ENCODE data around the gene INHBE. TPM values are rescaled to one million over a fixed set of nuclear protein-coding genes. Genes with fewer than 3 reads are reported as not detected.
A peak's percentile ranks its signal among the peaks of the same experiment; 100 is the strongest.
"Not testable (repeated sequence)": the region's sequence is repeated elsewhere in the genome, so short reads cannot be mapped to it uniquely, and the experiment has no call there.

Gene INHBE
- total RNA-seq, 1 donor from 2014 or later = 8.4 TPM

DNA sequence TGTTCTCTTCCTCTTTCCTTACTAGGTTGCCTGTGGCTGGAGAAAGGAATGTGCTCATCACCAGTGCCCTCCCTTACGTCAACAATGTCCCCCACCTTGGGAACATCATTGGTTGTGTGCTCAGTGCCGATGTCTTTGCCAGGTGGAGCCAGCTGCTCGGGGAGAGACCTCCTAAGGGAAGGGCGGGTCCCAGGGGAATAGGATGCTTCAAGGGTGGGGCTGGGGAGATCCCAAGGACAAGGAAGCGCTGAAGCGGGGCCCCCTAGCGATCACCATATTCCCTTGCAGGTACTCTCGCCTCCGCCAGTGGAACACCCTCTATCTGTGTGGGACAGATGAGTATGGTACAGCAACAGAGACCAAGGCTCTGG, 43.0 kb downstream of the INHBE start:
- Mint-ChIP-seq H3K4me3 (ENCODE audit: unreplicated experiment) (no peak overlapping the region), H3K4me1 (ENCODE audit: low read depth) (peaks cover 9% of the 10 kb centered on the region), H3K36me3 (ENCODE audit: low read depth) (peaks cover 46% of the 10 kb centered on the region), H3K27me3 (ENCODE audit: low read depth) (no peaks in the 10 kb centered on the region), H3K9me3 (ENCODE audit: low read depth) (no peaks in the 10 kb centered on the region), H3K27ac (ENCODE audit: unreplicated experiment) (peak overlapping the region; percentile 75)
- peak; percentile 59 for DNase-seq (ENCODE audit: low spot score)
- TF ChIP-seq, protein P1, sequence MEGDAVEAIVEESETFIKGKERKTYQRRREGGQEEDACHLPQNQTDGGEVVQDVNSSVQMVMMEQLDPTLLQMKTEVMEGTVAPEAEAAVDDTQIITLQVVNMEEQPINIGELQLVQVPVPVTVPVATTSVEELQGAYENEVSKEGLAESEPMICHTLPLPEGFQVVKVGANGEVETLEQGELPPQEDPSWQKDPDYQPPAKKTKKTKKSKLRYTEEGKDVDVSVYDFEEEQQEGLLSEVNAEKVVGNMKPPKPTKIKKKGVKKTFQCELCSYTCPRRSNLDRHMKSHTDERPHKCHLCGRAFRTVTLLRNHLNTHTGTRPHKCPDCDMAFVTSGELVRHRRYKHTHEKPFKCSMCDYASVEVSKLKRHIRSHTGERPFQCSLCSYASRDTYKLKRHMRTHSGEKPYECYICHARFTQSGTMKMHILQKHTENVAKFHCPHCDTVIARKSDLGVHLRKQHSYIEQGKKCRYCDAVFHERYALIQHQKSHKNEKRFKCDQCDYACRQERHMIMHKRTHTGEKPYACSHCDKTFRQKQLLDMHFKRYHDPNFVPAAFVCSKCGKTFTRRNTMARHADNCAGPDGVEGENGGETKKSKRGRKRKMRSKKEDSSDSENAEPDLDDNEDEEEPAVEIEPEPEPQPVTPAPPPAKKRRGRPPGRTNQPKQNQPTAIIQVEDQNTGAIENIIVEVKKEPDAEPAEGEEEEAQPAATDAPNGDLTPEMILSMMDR (IDR thresholded peaks at IDR 0.05) = no peak

DNA sequence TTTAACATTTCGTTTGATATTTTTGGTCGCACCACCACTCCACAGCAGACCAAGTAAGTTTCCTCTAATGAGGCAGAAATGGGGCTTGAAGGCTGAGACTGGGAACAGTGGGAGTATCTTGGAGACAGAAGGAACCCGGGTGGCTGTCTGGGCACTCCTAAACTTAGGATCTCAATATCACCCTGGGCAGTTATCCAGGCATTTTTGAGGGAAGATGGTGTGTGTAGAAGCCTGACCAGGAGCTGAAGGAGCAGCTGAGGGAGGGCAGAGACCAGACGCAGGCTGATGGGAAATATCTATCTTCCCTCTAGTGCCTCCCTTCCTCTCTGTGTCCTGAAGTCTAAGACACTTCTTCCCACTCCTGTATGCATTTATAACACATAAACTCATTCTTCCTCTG, 43.5 kb downstream of the INHBE start:
- no peak for DNase-seq (ENCODE audit: low spot score)
- TF ChIP-seq, protein P1 (IDR thresholded peaks at IDR 0.05) = no peak
- H3K4me1 Mint-ChIP-seq (ENCODE audit: low read depth) = peaks cover 9% of the 10 kb centered on the region
- peaks cover 46% of the 10 kb centered on the region for H3K36me3 Mint-ChIP-seq (ENCODE audit: low read depth)
- H3K27ac Mint-ChIP-seq (ENCODE audit: unreplicated experiment) = no peak overlapping the region
- H3K9me3 Mint-ChIP-seq (ENCODE audit: low read depth) = no peaks in the 10 kb centered on the region
- H3K27me3 Mint-ChIP-seq (ENCODE audit: low read depth) = no peaks in the 10 kb centered on the region
- H3K4me3 Mint-ChIP-seq (ENCODE audit: unreplicated experiment) = no peak overlapping the region

DNA sequence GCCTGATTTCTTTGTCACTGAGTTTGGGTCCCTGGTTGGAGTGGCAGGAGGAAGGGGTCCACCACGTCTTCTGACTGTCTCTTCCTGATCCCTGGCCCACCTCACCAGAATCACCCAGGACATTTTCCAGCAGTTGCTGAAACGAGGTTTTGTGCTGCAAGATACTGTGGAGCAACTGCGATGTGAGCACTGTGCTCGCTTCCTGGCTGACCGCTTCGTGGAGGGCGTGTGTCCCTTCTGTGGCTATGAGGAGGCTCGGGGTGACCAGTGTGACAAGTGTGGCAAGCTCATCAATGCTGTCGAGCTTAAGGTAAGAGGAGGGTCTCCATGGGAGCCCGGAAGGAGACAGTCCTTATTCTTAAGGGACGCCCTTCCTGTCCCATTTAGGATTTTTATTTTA, 45.1 kb downstream of the INHBE start:
- H3K27ac Mint-ChIP-seq (ENCODE audit: unreplicated experiment) = no peak overlapping the region
- DNase-seq (ENCODE audit: low spot score) = peak; percentile 54
- TF ChIP-seq, protein P1 (IDR thresholded peaks at IDR 0.05) = no peak
- peaks cover 9% of the 10 kb centered on the region for H3K4me1 Mint-ChIP-seq (ENCODE audit: low read depth)
- H3K36me3 Mint-ChIP-seq (ENCODE audit: low read depth) = peaks cover 48% of the 10 kb centered on the region
- no peaks in the 10 kb centered on the region for H3K9me3 Mint-ChIP-seq (ENCODE audit: low read depth)
- H3K27me3 Mint-ChIP-seq (ENCODE audit: low read depth) = no peaks in the 10 kb centered on the region
- H3K4me3 Mint-ChIP-seq (ENCODE audit: unreplicated experiment) = no peak overlapping the region

DNA sequence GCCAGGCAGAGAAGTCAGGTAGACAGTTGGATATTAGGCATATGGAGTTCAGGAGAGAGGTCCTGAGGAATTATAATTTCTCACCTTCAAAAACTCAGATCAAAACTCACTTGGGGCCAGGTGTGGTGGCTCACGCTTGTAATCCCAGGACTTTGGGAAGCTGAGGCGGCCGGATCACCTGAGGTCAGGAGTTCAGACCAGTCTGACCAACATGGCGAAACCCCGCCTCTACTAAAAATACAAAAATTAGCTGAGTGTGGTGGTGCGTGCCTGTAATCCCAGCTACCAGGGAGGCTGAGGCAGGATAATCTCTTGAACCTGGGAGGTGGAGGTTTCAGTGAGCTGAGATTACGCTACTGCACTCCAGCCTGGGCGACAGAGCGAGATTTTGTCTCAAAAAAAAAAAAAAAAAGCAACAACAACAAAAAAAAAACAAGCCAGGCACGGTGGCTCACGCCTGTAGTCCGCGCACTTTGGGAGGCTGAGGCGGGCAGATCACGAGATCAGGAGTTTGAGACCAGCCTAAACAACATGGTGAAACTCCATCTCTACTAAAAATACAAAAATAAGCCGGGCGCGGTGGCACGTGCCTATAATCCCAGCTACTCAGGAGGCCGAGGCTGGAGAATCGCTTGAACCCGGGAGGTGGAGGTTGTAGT, 47.3 kb downstream of the INHBE start:
- H3K36me3 Mint-ChIP-seq (ENCODE audit: low read depth) = peaks cover 44% of the 10 kb centered on the region
- H3K27ac Mint-ChIP-seq (ENCODE audit: unreplicated experiment); H3K4me3 Mint-ChIP-seq (ENCODE audit: unreplicated experiment); H3K27me3 Mint-ChIP-seq (ENCODE audit: low read depth); H3K9me3 Mint-ChIP-seq (ENCODE audit: low read depth); H3K4me1 Mint-ChIP-seq (ENCODE audit: low read depth): not testable (repeated sequence)
- peak; percentile 35 for DNase-seq (ENCODE audit: low spot score)

DNA sequence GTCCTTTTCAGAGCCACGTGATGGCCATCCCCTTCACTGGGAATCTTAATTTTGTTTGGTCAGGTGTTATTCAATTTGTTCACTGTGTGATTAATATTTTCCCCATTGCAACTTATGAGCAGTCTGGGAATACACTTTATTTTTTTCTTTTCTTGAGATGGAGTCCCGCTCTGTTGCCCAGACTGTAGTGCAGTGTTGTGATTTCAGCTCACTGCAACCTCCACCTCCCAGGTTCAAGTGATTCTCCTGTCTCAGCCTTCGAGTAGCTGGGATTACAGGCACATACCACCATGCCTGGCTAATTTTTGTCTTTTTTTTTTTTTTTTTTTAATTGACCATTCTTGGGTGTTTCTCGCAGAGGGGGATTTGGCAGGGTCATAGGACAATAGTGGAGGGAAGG, 51.4 kb downstream of the INHBE start:
- peaks cover 22% of the 10 kb centered on the region for H3K36me3 Mint-ChIP-seq (ENCODE audit: low read depth)

More for the DNA sequence above, 51.4 kb downstream of the INHBE start:
- H3K27ac Mint-ChIP-seq (ENCODE audit: unreplicated experiment); H3K4me1 Mint-ChIP-seq (ENCODE audit: low read depth); H3K4me3 Mint-ChIP-seq (ENCODE audit: unreplicated experiment); H3K27me3 Mint-ChIP-seq (ENCODE audit: low read depth); H3K9me3 Mint-ChIP-seq (ENCODE audit: low read depth): not testable (repeated sequence)
- peak; percentile 4 for DNase-seq (ENCODE audit: low spot score)

Other genes with a start within 250 kb of the INHBE start
- 75.4 to 85.4 TPM (median 82.8 TPM) in 3 replicates for gene NXPH4, start 238.5 kb upstream of the INHBE start, total RNA-seq
- gene SHMT2, start 225.6 kb upstream of the INHBE start, total RNA-seq = 112 to 292 TPM (median 291 TPM) in 3 replicates
- gene STAC3, start 204.1 kb upstream of the INHBE start, total RNA-seq = 1.1 to 2.8 TPM (median 1.3 TPM) in 3 replicates
- 43.4 to 61.8 TPM (median 46.5 TPM) in 3 replicates for gene R3HDM2, start 24.3 kb upstream of the INHBE start, total RNA-seq
- not detected in 3 replicates for gene INHBC, start 20.5 kb upstream of the INHBE start, total RNA-seq
- gene GLI1, start 4.5 kb downstream of the INHBE start, total RNA-seq = 6.2 to 8.3 TPM (median 6.8 TPM) in 3 replicates
- 2.9 to 3.1 TPM in 2 of 3 replicates, not detected in the other for gene ARHGAP9, start 24.6 kb downstream of the INHBE start, total RNA-seq
- gene MARS1, start 32.8 kb downstream of the INHBE start, total RNA-seq = 176 to 350 TPM (median 331 TPM) in 3 replicates
- gene DDIT3, start 65.2 kb downstream of the INHBE start, total RNA-seq = 9.6 to 79.1 TPM (median 79.0 TPM) in 3 replicates
- 66.9 to 86.5 TPM (median 78.4 TPM) in 3 replicates for gene MBD6, start 67.5 kb downstream of the INHBE start, total RNA-seq
- gene DCTN2, start 91.9 kb downstream of the INHBE start, total RNA-seq = 104 to 117 TPM (median 112 TPM) in 3 replicates
- gene KIF5A, start 94.7 kb downstream of the INHBE start, total RNA-seq = 2.6 to 5.1 TPM (median 3.5 TPM) in 3 replicates
- 27.9 to 33.1 TPM (median 30.5 TPM) in 3 replicates for gene PIP4K2C, start 135.9 kb downstream of the INHBE start, total RNA-seq
- gene DTX3, start 149.5 kb downstream of the INHBE start, total RNA-seq = 29.8 to 30.3 TPM (median 30.1 TPM) in 3 replicates
- 29.0 to 30.6 TPM (median 29.5 TPM) in 3 replicates for gene ARHGEF25, start 156.1 kb downstream of the INHBE start, total RNA-seq
- gene B4GALNT1, start 177.9 kb downstream of the INHBE start, total RNA-seq = 20.8 to 21.8 TPM (median 21.4 TPM) in 3 replicates
- gene OS9, start 238.8 kb downstream of the INHBE start, total RNA-seq = 284 to 337 TPM (median 290 TPM) in 3 replicates